Subcutaneous abdominal adipose tissue (tissue), 5 donors: ENCODE measurements around the gene PLA2G2D.

Experiments
- H3K27ac ChIP-seq: one replicate; pipeline ENCODE4 v1.7.0; 2013; ENCODE audit warnings: low read depth, mild to moderate bottlenecking, inconsistent platforms, low read length, moderate library complexity
- H3K27me3 ChIP-seq, 5 donors: one replicate each; pipeline ENCODE4 v1.7.0; 2013; ENCODE audit warnings: low read length in 5 of 5, inconsistent platforms in 1 of 5; ENCODE audit not compliant: control insufficient read depth in 5 of 5, insufficient read depth in 4 of 5
- H3K36me3 ChIP-seq, 5 donors: one replicate each; pipeline ENCODE4 v1.7.0; 2013; ENCODE audit warnings: low read length in 5 of 5; ENCODE audit not compliant: control insufficient read depth in 5 of 5, insufficient read depth in 5 of 5
- H3K4me1 ChIP-seq, 5 donors: one replicate each; pipeline ENCODE4 v1.7.0; 2013; ENCODE audit warnings: low read length in 5 of 5, mild to moderate bottlenecking in 3 of 5, moderate library complexity in 1 of 5; ENCODE audit not compliant: control insufficient read depth in 5 of 5, insufficient read depth in 5 of 5
- H3K4me3 ChIP-seq, 5 donors: one replicate each; pipeline ENCODE4 v1.7.0; 2013; ENCODE audit warnings: low read length in 5 of 5, low read depth in 1 of 5
- H3K9ac ChIP-seq, 5 donors: one replicate each; pipeline ENCODE4 v1.7.0; 2013; ENCODE audit warnings: low read length in 5 of 5, mild to moderate bottlenecking in 4 of 5, moderate library complexity in 3 of 5
- H3K9me3 ChIP-seq, 5 donors: one replicate each; pipeline ENCODE4 v1.7.0; 2013; ENCODE audit warnings: low read length in 5 of 5; ENCODE audit not compliant: control insufficient read depth in 5 of 5
- donor health status: healthy.
- donor health status: healthy.
- donor health status: healthy.
- donor health status: healthy.
- donor health status: healthy.

Gene PLA2G2D

DNA sequence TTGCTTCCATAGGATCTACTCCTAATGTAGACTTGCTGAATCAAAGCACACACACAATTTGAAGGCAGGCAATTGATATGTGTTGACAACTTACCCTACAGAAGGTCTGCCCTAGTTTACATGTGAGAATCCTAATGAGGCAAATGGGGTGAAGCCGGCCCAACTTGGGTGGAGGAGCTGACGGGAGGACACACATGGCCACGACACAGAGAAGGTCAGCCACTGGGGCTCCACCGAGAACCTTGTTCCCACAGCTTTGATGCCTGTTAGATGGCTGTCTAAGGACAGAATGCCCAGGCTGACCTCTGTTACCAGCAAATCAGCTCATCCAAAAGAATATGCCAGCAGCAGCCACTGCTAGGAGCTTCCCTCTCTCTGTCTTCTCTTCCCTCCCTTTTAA, 1.5 kb upstream of the PLA2G2D start:
- Histone ChIP-seq H3K9ac (no peak overlapping the region), H3K27ac (no peak overlapping the region), H3K9me3 (no peaks in the 10 kb centered on the region), H3K4me3 (no peak overlapping the region), H3K4me1 (peaks cover 0 to 7% (median 0%) of the 10 kb centered on the region in 5 donors), H3K27me3 (peaks cover 0 to 10% (median 3%) of the 10 kb centered on the region in 5 donors), H3K36me3 (no peaks in the 10 kb centered on the region)

DNA sequence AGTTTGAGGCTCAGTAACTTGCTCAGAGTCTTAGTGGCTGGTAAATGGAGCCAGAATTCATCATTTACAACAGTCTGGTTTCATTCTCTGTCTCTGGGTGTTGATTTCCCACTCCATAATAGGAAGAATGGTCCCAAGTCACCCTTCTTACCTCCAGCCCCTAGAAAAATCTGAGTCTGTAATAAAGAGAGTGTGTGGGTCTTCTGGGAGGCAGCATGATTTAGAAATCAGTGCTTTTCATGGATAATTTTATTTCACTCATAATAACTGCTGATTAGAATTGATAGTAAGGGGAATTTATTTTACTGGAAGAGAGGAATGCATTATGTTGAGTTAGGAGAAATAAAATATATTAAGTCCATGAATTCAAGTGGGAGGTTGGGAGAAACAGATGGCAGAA, 2.1 kb downstream of the PLA2G2D start:
- H3K27me3 ChIP-seq = peaks cover 0 to 15% (median 7%) of the 10 kb centered on the region in 5 donors
- H3K4me1 ChIP-seq = no peaks in the 10 kb centered on the region

DNA sequence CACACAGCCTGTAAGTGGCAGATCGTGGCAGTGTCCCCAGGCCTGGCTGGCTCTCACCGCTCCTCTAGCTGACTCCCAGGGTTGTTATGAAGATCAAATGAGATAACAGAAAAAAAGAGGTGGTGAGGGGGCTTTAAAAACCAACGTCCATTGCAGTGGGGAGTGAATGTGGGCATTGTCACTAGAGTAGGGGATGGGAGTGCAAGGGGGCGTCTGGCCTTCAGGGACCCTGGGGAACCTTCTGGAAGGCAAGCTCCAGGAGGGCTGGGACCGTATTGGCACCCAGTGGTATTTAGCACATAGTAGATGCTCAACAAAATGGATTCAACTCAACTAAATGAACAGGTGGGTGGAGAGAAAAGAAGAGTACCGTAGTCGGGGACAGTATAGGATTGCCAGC, 3.4 kb downstream of the PLA2G2D start:
- Histone ChIP-seq H3K27ac (no peak overlapping the region), H3K9me3 (no peaks in the 10 kb centered on the region)

More for the DNA sequence above, 2.1 kb downstream of the PLA2G2D start:
- no peak overlapping the region for H3K4me3 ChIP-seq
- H3K9ac ChIP-seq = no peak overlapping the region
- no peak overlapping the region for H3K27ac ChIP-seq
- H3K9me3 ChIP-seq = no peaks in the 10 kb centered on the region
- no peaks in the 10 kb centered on the region for H3K36me3 ChIP-seq

DNA sequence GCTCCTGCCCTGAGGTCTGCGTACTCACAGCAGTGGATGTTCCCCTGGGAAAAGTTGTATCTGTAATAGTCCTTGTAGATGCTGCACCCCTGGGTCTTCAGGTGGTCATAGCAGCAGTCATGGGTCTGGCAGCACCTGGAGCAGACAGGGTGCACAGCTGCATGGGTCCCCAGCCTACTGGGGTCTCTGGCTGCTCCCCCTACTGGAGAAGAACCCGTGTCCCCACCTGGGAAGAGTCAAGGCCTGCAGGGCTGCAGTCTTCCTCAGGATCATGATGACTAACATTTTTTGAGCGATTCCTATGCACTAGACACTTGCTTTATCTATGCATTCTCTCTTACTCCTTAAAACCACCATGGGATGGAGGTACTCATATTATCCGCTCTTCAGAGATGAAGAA, 3.9 kb downstream of the PLA2G2D start:
- Histone ChIP-seq H3K4me3 (no peak overlapping the region), H3K9ac (no peak overlapping the region), H3K9me3 (no peaks in the 10 kb centered on the region), H3K36me3 (no peaks in the 10 kb centered on the region), H3K27me3 (peaks cover 0 to 15% (median 6%) of the 10 kb centered on the region in 5 donors), H3K27ac (no peak overlapping the region), H3K4me1 (no peaks in the 10 kb centered on the region)

More for the DNA sequence above, 3.4 kb downstream of the PLA2G2D start:
- Histone ChIP-seq H3K9ac (no peak overlapping the region), H3K27me3 (peaks cover 0 to 15% (median 3%) of the 10 kb centered on the region in 5 donors), H3K36me3 (no peaks in the 10 kb centered on the region), H3K4me1 (no peaks in the 10 kb centered on the region), H3K4me3 (no peak overlapping the region)

DNA sequence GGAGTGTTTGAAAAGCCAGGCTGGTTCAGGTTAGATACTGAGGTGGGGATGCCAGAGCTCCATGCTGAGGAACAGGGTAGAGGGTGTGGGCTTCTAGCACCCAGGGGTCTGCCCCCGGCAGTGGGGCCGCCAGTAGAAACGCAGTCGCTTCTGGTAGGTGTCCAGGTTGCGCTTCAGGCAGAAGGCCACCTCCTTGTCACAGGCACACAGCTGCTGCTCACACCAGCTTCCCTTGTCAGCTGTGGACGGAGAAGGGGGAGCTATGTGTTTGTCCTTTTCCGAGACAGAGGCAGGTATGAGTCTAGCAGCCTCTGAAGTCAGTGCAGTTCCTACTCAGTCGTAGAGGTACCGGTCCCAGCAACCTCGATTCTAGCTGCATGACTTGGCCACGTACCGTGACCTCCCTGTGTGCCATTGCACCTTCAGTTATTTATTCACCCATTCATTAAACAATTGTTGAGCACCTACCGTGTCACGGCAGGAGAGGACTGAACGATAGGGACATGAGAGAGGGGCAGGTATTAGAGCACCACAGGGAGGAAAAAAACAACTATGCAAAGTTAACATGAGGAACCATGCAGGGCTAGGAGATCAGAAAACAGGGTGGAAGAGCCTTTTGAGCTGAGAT, 5.2 kb downstream of the PLA2G2D start:
- H3K27me3 ChIP-seq = peaks cover 3 to 17% (median 6%) of the 10 kb centered on the region in 5 donors
- no peaks in the 10 kb centered on the region for H3K36me3 ChIP-seq
- H3K9ac ChIP-seq = no peak overlapping the region
- no peaks in the 10 kb centered on the region for H3K9me3 ChIP-seq
- H3K27ac ChIP-seq = no peak overlapping the region
- H3K4me1 ChIP-seq = no peaks in the 10 kb centered on the region
- no peak overlapping the region for H3K4me3 ChIP-seq

DNA sequence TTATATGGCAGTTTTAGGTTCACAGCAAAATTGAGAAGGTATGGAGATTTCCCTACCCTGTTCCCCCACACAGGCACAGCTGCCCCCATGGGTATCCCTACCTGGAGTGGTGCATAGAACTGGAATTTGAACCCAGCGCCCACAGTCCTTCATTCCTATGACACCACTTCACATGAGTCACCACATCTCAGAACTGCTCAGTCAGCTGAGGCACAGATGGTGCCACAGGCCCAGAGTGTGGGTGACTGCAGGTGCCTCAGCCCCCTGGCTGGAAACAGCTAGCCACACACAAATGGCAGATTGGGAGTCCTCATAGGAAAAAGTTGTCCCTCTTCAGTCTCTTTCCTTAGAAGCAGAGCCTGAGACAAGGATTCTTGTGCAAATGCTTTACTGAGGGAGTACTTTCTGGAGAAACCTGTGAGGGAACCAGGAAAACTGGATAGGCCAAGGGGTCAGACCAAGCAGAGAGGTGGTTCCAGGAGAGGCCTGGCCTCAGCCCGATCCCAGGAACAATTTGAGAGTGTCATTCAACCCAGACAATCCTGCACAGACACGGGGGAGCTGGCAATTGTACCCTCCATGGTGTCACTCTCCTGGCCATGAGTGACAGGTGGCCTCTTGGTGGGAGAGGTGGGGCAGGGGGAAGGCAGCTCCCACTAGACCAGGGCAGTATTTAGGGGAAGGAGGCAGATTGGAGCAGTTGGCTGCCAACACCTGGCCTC, 6.9 kb downstream of the PLA2G2D start:
- Histone ChIP-seq H3K36me3 (no peaks in the 10 kb centered on the region), H3K4me3 (no peak overlapping the region), H3K27me3 (peaks cover 3 to 18% (median 9%) of the 10 kb centered on the region in 5 donors), H3K4me1 (no peaks in the 10 kb centered on the region), H3K9ac (no peak overlapping the region), H3K9me3 (no peaks in the 10 kb centered on the region), H3K27ac (no peak overlapping the region)

DNA sequence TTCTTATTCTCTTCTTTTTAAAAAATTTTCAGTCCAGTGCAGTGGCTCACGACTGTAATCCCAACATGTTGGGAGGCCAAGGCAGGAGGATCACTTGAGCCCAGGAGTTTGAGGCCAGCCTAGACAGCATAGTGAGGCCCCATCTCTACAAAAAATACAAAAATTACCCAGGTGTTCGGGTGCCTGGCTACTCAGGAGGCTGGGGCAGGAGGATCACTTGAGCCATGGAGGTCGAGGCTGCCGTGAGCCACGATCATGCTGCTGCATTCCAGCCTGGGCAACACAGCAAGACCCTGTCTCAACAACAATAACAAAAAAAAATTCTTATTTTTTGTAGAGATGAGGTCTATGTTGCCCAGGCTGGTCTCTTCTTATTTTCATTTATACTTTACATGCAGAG, 7.9 kb downstream of the PLA2G2D start:
- no peak overlapping the region for H3K4me3 ChIP-seq
- no peaks in the 10 kb centered on the region for H3K9me3 ChIP-seq
- H3K4me1 ChIP-seq = no peaks in the 10 kb centered on the region
- no peaks in the 10 kb centered on the region for H3K36me3 ChIP-seq
- no peak overlapping the region for H3K9ac ChIP-seq
- H3K27ac ChIP-seq = no peak overlapping the region
- H3K27me3 ChIP-seq = peaks cover 3 to 18% (median 9%) of the 10 kb centered on the region in 5 donors

DNA sequence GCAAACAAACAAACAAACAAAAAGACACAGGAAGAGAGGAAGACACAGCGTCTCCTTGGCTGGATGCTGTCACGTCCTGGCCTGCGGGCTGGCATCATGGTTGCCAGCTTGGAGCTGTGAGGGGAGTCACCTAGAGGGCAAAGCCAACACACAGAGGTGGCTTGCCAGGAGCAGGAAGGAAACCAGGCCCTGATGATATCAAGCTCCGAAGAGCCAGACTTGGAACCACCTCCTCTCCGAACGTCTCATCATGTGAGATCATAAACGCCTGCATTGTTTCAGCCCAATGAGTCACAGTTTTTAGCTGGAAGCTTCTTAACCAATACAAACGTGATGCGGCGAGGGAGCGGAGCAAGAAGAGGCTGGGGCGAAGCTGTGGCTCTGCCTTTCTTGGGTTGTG, 8.7 kb downstream of the PLA2G2D start:
- peaks cover 3 to 14% (median 6%) of the 10 kb centered on the region in 5 donors for H3K27me3 ChIP-seq
- H3K36me3 ChIP-seq = no peaks in the 10 kb centered on the region
- H3K4me1 ChIP-seq = no peaks in the 10 kb centered on the region
- no peak overlapping the region for H3K27ac ChIP-seq
- no peaks in the 10 kb centered on the region for H3K9me3 ChIP-seq
- H3K9ac ChIP-seq = no peak overlapping the region
- H3K4me3 ChIP-seq = no peak overlapping the region

DNA sequence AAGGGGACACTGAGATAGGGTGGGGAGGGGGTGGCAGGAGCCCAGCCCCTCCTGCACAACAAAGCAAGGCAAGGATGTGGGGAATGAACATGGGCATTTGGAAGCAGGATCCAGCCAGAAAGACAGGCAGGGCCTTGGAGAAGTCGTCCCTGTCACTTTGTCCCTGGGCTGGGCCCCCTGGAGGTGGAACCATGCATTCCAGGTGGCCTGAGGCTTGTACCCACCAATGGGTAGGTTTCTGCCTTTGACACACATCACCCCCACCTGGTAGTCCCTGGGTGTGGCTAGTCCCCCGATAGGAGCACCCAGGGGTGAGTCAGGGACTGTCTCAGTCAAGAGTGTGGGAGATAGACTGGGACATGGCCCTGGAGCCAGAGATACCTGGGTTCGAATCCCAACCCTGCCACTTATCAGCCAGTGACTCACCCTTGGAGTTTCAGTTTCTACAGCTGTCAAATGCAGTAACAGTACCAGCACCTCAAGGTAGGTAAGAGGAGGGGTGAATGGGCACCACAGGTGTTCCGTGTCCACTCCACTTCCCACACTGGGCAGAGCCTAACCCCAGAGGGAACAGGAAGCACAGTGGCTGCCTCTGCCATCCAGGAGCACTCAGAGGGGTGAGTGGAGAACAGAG, 10.0 kb downstream of the PLA2G2D start:
- Histone ChIP-seq H3K27ac (no peak overlapping the region), H3K27me3 (peaks cover 3 to 9% (median 6%) of the 10 kb centered on the region in 5 donors), H3K36me3 (no peaks in the 10 kb centered on the region), H3K4me3 (no peak overlapping the region), H3K9me3 (no peaks in the 10 kb centered on the region), H3K9ac (no peak overlapping the region), H3K4me1 (no peaks in the 10 kb centered on the region)
